ENCODE data around the gene MVB12B.

MVB12B gene

GRCh38 chr9:126513159-126514036, 186.8 kb downstream of the MVB12B start:
- no peaks in the 10 kb centered on the region for H3F3A ChIP-seq (ENCODE audit: insufficient read depth)
- H4K20me1 ChIP-seq (ENCODE audit: low read depth, low read length), result no peaks in the 10 kb centered on the region
- H3K4me2 ChIP-seq (ENCODE audit: low read depth, low read length, poor library complexity, severe bottlenecking), result no peak overlapping the region
- no peaks in the 10 kb centered on the region for H3K9me2 ChIP-seq (replicated peaks; ENCODE audit: insufficient read depth, low read length)
- H3K79me2 ChIP-seq (ENCODE audit: insufficient read depth, low read length), result no peaks in the 10 kb centered on the region
- no peak overlapping the region for H3K9ac ChIP-seq (ENCODE audit: low read length)
- no peak overlapping the region for H2AFZ ChIP-seq (ENCODE audit: low read depth, low read length, severe bottlenecking)
- H3K27me3 ChIP-seq (ENCODE audit: low read length), result no peaks in the 10 kb centered on the region
- H3K4me3 ChIP-seq (ENCODE audit: insufficient read depth, low read length, poor library complexity, severe bottlenecking), result no peak overlapping the region
- H3K27ac ChIP-seq (ENCODE audit: low read depth, low read length), result no peak overlapping the region
- TF ChIP-seq CTCF (IDR thresholded peaks at IDR 0.05; ENCODE audit: insufficient read depth, low read length, poor library complexity, severe bottlenecking) (no peak), EZH2phosphoT487 (conservative IDR thresholded peaks at IDR 0.05; ENCODE audit: low read length) (no peak)
- H3K9me3 ChIP-seq (ENCODE audit: insufficient read depth, low read length), result no peaks in the 10 kb centered on the region
- H3K36me3 ChIP-seq (ENCODE audit: low read length), result no peaks in the 10 kb centered on the region

- H2AFZ ChIP-seq (ENCODE audit: low read depth, low read length, severe bottlenecking), result no peak overlapping the region
- H3K27ac ChIP-seq (ENCODE audit: low read depth, low read length), result no peak overlapping the region
- H3K9me2 ChIP-seq (replicated peaks; ENCODE audit: insufficient read depth, low read length), result no peaks in the 10 kb centered on the region
- no peak overlapping the region for H3K4me2 ChIP-seq (ENCODE audit: low read depth, low read length, poor library complexity, severe bottlenecking)
- no peaks in the 10 kb centered on the region for H3K36me3 ChIP-seq (ENCODE audit: low read length)
- H3K9ac ChIP-seq (ENCODE audit: low read length), result no peak overlapping the region
- TF ChIP-seq EZH2phosphoT487 (conservative IDR thresholded peaks at IDR 0.05; ENCODE audit: low read length), result no peak
- no peak for TF ChIP-seq CTCF (IDR thresholded peaks at IDR 0.05; ENCODE audit: insufficient read depth, low read length, poor library complexity, severe bottlenecking)
- H3K4me3 ChIP-seq (ENCODE audit: insufficient read depth, low read length, poor library complexity, severe bottlenecking), result no peak overlapping the region
- H3K79me2 ChIP-seq (ENCODE audit: insufficient read depth, low read length), result no peaks in the 10 kb centered on the region
- H3F3A ChIP-seq (ENCODE audit: insufficient read depth), result no peaks in the 10 kb centered on the region
- no peaks in the 10 kb centered on the region for H4K20me1 ChIP-seq (ENCODE audit: low read depth, low read length)
- H3K9me3 ChIP-seq (ENCODE audit: insufficient read depth, low read length), result no peaks in the 10 kb centered on the region
- H3K27me3 ChIP-seq (ENCODE audit: low read length), result no peaks in the 10 kb centered on the region
Observed at GRCh38 chr9:126514037-126514821, 187.6 kb downstream of the MVB12B start.

GRCh38 chr9:126515001-126515872, 188.6 kb downstream of the MVB12B start:
- H3K27ac ChIP-seq (ENCODE audit: low read depth, low read length), result no peak overlapping the region
- H3K9me2 ChIP-seq (replicated peaks; ENCODE audit: insufficient read depth, low read length), result no peaks in the 10 kb centered on the region
- no peaks in the 10 kb centered on the region for H3F3A ChIP-seq (ENCODE audit: insufficient read depth)
- H2AFZ ChIP-seq (ENCODE audit: low read depth, low read length, severe bottlenecking), result no peak overlapping the region
- H3K9me3 ChIP-seq (ENCODE audit: insufficient read depth, low read length), result no peaks in the 10 kb centered on the region
- TF ChIP-seq EZH2phosphoT487 (conservative IDR thresholded peaks at IDR 0.05; ENCODE audit: low read length) (no peak), CTCF (IDR thresholded peaks at IDR 0.05; ENCODE audit: insufficient read depth, low read length, poor library complexity, severe bottlenecking) (no peak)
- no peaks in the 10 kb centered on the region for H4K20me1 ChIP-seq (ENCODE audit: low read depth, low read length)
- H3K79me2 ChIP-seq (ENCODE audit: insufficient read depth, low read length), result no peaks in the 10 kb centered on the region
- no peaks in the 10 kb centered on the region for H3K36me3 ChIP-seq (ENCODE audit: low read length)
- no peaks in the 10 kb centered on the region for H3K27me3 ChIP-seq (ENCODE audit: low read length)
- H3K4me3 ChIP-seq (ENCODE audit: insufficient read depth, low read length, poor library complexity, severe bottlenecking), result no peak overlapping the region
- no peak overlapping the region for H3K4me2 ChIP-seq (ENCODE audit: low read depth, low read length, poor library complexity, severe bottlenecking)
- H3K9ac ChIP-seq (ENCODE audit: low read length), result no peak overlapping the region

Data from SU-DHL-6 (cell line).